Fibroblast of lung (primary cell): ENCODE data around the gene SENP5.

Experiments
- EZH2 ChIP-seq: IDR thresholded peaks from 2 replicates; pipeline ENCODE4 v1.5.1; 2012; ENCODE audit warnings: low read length, control low read depth, mild to moderate bottlenecking; ENCODE audit errors: missing control alignments
- TF ChIP-seq, protein P1 (sequence below), 2 donors: IDR thresholded peaks in 1 of 2; conservative IDR thresholded peaks in 1 of 2; 1 replicate in 1 of 2; 2 replicates in 1 of 2; pipeline ENCODE4 v1.5.1; 2011 to 2012; ENCODE audit warnings: low read length in 2 of 2, control low read depth in 1 of 2, inconsistent platforms in 1 of 2, low read depth in 1 of 2, mild to moderate bottlenecking in 1 of 2

DNA sequence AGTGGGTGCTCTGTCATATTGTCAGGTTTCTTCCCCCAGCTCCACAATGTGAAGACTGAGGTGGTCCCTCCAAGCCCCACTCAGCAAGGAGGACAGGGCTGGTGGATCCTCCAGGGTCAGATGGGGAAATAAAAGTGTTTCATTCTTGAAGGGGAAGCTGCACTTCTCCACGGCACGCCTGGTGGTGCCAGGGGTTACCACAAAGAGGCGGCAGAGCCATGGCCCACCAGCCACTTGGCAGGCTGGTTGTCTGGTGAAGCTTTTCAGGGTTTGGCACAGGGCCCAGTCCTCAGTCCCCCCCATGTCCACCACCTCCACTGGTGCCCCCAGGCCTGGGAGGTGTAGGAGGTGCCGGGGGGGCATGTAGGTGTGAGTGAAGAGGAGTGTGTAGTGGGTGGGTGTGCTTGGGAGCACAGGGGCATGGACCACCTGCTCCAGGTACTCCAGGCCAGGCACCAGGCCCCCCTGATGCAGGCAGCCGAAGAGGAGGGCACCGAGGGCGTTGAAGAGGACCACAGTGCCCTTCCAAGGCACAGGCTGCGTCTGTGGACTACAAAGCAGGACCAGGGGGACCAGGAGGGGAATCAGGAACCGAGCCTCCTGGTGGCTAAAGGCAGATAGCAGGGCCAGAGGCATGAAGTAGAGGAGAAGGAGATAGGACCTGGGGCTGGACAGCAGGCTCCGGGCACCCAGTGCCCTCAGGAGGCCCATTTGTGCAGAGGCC, 79.6 kb downstream of the SENP5 start:
- no peak for TF ChIP-seq EZH2
- TF ChIP-seq, protein P1, sequence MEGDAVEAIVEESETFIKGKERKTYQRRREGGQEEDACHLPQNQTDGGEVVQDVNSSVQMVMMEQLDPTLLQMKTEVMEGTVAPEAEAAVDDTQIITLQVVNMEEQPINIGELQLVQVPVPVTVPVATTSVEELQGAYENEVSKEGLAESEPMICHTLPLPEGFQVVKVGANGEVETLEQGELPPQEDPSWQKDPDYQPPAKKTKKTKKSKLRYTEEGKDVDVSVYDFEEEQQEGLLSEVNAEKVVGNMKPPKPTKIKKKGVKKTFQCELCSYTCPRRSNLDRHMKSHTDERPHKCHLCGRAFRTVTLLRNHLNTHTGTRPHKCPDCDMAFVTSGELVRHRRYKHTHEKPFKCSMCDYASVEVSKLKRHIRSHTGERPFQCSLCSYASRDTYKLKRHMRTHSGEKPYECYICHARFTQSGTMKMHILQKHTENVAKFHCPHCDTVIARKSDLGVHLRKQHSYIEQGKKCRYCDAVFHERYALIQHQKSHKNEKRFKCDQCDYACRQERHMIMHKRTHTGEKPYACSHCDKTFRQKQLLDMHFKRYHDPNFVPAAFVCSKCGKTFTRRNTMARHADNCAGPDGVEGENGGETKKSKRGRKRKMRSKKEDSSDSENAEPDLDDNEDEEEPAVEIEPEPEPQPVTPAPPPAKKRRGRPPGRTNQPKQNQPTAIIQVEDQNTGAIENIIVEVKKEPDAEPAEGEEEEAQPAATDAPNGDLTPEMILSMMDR (conservative IDR thresholded peaks at IDR 0.05 in 1 of 2, IDR thresholded peaks at IDR 0.05 in 1 of 2; ENCODE audit: low read depth in 1 of 2, low read length in 2 of 2): no peak
